ENCODE measurements around the gene FRYL.

DNA sequence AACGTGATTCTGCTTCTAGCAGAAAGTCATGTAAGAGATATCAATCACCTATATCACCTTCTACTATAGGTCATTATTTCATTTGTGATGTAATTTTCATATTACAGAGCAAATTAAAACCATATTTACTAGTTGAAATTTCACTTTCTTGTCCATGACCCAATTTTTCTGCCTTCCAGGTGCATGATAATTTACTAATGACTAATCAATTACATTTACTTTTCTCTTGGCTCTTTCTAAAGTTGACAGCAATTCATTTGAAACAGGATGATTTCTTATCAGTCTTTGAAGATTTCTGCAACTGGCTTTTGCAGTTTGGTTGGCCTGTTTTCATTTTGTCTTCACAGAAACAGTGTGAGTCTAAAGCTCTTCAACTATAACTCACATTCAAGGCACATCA is 208.6 kb downstream of the FRYL start:
- TF ChIP-seq, protein P1, sequence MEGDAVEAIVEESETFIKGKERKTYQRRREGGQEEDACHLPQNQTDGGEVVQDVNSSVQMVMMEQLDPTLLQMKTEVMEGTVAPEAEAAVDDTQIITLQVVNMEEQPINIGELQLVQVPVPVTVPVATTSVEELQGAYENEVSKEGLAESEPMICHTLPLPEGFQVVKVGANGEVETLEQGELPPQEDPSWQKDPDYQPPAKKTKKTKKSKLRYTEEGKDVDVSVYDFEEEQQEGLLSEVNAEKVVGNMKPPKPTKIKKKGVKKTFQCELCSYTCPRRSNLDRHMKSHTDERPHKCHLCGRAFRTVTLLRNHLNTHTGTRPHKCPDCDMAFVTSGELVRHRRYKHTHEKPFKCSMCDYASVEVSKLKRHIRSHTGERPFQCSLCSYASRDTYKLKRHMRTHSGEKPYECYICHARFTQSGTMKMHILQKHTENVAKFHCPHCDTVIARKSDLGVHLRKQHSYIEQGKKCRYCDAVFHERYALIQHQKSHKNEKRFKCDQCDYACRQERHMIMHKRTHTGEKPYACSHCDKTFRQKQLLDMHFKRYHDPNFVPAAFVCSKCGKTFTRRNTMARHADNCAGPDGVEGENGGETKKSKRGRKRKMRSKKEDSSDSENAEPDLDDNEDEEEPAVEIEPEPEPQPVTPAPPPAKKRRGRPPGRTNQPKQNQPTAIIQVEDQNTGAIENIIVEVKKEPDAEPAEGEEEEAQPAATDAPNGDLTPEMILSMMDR (IDR thresholded peaks at IDR 0.05), result no peak
- no peak for TF ChIP-seq POLR2AphosphoS5 (IDR thresholded peaks at IDR 0.05)

All from breast epithelium (tissue), 3 donors.